NCI-H524 (cell line): Measurements from ENCODE around the gene CLRN3.

Experiments
- DNase-seq, 2 experiments: peaks; one replicate each; lab custom pipeline; 2025; lab: John Stamatoyannopoulos, UW

Gene CLRN3

GRCh38 chr10:127899766-127900387 is 7.1 kb upstream of the CLRN3 start:
- no peak for DNase-seq

- DNase-seq = no peak
These were observed 4.4 kb upstream of the CLRN3 start for GRCh38 chr10:127897177-127897576.

DNA sequence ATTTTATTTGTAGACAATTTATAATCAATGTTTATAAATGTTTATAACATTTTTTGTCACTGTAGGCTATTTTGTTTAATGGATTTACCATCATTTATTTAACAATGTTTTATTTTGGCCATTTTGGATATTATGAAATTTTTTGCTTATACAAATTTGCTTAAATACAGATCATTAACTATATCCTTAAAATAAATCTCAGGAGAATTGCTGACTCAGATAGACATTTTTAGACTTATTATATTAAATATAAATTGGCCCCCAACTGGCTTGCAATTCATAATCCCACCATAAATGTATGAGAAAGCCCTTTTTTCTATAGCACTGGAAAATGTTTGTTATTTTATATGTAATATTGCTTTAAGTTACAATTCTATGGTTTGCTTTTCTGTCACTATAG is 3.8 kb upstream of the CLRN3 start:
- no peak for DNase-seq

DNA sequence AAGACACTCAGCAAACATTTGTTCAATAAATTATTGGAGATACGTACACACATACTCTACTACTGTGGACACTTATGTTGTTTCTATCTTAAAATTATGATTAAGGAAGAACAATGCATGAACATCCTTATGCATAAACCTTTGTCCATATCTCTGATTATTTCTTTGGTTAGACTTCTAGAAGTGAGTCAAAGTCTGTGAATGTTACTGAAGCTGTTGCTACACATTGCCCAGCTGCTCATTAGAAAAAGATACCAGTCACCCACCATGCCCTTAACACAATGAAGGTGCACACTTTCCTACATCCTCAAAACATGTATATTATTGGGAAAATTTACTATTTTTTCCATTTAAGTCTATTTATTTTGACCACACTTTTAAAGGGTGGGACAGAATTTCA is 1.4 kb upstream of the CLRN3 start:
- DNase-seq = no peak

GRCh38 chr10:127890832-127891334 is 1.9 kb downstream of the CLRN3 start:
- no peak for DNase-seq

GRCh38 chr10:127890216-127890615 is 2.5 kb downstream of the CLRN3 start:
- no peak for DNase-seq

- no peak for DNase-seq
These were observed 3.0 kb downstream of the CLRN3 start for GRCh38 chr10:127889605-127890195.

GRCh38 chr10:127888521-127889312 is 4.0 kb downstream of the CLRN3 start:
- no peak for DNase-seq

DNA sequence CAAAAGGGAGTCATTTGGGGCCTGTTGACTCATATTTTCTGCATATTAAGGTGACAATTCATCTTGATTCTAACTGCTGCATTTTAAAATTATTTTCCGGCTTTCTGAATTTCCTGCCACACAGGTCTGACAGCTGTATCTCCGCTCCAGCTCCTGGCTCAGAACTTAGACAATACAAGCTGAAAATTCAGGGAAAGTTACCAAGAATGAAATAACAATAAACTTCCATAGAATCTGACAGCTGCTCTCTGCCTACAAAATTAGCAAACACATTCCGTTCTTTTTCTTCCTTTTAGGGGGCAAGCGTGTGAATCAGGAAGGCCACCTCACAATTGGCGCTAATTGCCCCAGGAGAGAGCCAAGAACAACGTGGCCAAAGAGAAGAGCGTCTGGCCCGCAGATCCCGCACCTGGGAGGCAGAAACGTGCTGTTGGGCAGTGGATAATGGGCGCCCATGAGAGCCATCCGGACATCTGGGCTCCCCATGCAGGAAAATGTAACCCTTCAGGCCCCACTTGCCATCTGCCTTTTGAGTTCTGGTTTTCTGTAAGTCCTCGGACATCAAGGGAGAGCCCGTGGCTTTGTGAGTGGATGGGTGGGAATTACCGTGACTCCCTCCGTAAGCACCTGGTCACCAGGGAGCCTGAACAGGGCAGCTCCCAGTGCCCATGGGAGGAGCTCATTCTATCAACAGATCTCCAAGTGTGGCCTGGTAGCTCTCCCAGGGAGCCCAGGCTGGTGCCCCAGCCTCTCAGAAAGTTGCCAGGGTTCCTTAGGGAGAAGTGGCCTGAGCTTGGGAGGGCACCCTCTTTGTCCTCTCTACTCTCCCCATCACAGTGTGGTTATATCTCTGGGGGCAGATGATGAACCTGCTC is 5.0 kb downstream of the CLRN3 start:
- DNase-seq = no peak

DNA sequence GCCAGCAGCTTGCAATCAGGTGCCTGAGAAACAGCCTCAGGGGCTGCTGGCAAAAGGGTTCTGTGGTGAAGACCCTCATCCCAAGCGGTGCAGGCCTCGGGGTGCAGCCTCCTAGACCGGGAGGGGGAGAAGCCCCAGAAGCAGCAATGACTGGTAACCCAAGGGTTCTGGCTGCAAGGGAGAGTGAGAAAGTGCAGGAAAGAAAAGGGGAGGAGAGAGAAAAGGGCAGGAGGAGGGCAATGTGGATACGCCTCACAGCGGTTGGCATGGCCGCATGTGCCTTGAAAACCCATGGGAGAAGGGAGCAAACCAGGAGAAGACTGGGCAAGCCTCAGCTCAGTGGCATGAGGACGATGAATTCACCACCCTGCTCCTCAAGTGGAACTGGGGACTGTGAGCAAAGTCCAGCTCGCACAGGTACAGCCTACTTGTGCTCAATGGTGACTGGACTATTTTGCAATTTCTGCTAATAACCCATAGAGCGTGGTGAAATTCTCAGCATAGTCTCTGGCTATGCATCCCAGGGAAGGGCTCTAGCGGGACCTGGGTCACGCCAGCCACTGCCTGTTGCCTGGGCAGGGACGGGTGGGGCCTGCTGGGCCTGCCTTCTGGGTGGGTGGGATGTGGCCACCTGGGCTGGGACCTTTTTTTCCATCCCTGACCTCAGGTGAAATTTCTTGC is 6.2 kb downstream of the CLRN3 start:
- no peak for DNase-seq

GRCh38 chr10:127884501-127884900 is 8.2 kb downstream of the CLRN3 start:
- no peak for DNase-seq

DNA sequence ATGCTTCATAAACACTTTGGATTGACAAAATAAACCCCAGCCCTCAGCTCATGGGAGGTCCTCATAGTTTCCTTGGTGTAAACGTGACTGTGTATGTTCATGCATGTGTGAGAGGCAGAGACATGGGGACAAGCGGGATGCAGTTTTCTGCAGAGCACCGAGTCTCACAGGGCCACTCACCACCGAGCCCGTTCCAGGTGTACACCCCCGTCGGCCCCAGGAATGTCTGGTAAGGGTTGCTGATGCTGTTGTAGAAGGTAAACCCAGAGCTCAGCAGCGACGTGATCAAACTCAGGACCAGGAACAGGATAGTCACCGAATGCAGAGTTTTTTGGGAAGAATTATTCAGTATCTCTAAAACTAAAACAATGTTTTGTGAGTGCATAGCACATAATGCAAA is 9.2 kb downstream of the CLRN3 start:
- no peak for DNase-seq

- no peak for DNase-seq
These were observed 9.8 kb downstream of the CLRN3 start for GRCh38 chr10:127882801-127883459.

GRCh38 chr10:127882391-127882790 is 10.3 kb downstream of the CLRN3 start:
- DNase-seq = no peak

DNA sequence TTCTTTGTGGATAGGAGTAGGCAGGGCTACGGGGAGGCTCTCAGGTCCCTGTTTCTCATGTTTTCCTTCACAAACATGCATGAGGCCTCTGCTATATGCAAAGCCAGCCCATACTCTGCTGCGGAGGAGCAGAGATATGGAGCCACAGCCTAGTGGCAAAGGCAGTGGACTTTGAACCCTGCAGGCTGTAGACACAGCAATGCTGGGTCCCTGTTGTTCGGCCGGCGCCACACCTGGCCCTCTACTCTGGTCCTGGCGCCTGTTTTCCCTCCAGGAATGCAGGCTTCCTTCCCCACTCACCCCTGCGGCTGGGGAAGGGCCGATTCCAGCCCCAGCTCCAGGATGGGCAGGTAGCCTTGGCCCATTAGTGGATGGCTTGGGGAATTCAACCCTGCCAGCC is 11.5 kb downstream of the CLRN3 start:
- no peak for DNase-seq

- no peak for DNase-seq
These were observed 12.2 kb downstream of the CLRN3 start for GRCh38 chr10:127880557-127880956.

GRCh38 chr10:127878475-127879055 is 14.2 kb downstream of the CLRN3 start:
- DNase-seq = no peak

- DNase-seq = no peak
These were observed 15.0 kb downstream of the CLRN3 start for GRCh38 chr10:127877699-127878098.

GRCh38 chr10:127877116-127877515 is 15.6 kb downstream of the CLRN3 start:
- DNase-seq = no peak

DNA sequence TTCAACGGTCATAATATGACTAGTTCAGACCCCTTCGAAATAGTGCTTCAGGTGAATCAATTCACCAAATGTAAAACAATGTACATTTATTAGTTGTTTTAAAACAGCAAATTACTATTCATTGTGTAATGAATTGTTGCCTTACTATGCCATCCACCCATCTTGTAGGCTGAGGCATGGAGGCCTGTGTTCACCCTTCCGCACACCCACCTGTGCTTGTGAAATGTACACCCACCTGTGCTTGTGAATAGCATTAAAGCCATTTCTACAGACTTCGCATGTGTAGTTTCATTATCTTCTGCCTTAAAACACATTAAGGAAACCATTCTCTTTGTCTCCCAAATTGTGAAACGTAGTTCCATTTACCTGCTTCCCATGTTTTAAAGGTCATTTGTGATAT is 16.8 kb downstream of the CLRN3 start:
- DNase-seq = no peak

GRCh38 chr10:127875449-127875765 is 17.3 kb downstream of the CLRN3 start:
- no peak for DNase-seq
